Measurements from ENCODE around the gene PCGF1.

DNA sequence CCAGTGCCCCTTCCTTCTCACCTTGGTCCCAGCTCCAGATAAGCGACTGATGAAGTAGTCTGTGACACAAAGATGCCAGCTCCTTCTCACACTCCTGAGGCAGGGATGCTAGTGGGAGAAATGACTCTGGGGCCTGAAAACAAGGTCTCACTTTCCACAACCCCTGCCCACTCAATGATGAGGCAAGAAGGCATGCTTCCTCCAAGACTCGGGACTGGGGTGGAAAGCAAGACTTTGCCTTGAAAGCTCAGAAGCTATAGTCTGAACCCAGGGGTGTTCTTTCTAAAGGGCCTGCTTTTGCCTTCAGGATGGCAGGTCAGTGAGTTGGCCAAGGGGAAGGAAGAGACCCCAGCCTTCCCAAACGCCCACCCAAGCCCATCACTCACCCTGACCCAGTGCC lies 26.1 kb downstream of the PCGF1 start:
- TF ChIP-seq POLR2AphosphoS5 (IDR thresholded peaks at IDR 0.05; ENCODE audit: low read depth, low read length) (no peak), EZH2phosphoT487 (IDR thresholded peaks at IDR 0.05; ENCODE audit: borderline replicate concordance) (no peak), POLR2A (IDR thresholded peaks at IDR 0.05; ENCODE audit: borderline replicate concordance, extremely low read depth, insufficient read depth, insufficient read length) (no peak), FOSL1 (IDR thresholded peaks at IDR 0.05; ENCODE audit: low read depth) (no peak), SP1 (IDR thresholded peaks at IDR 0.05; ENCODE audit: low read depth) (no peak), RAD21 (IDR thresholded peaks at IDR 0.05; ENCODE audit: low read depth) (no peak), EZH2 (IDR thresholded peaks at IDR 0.05) (no peak), JUND (IDR thresholded peaks at IDR 0.05) (no peak)
- TF ChIP-seq, protein P1, sequence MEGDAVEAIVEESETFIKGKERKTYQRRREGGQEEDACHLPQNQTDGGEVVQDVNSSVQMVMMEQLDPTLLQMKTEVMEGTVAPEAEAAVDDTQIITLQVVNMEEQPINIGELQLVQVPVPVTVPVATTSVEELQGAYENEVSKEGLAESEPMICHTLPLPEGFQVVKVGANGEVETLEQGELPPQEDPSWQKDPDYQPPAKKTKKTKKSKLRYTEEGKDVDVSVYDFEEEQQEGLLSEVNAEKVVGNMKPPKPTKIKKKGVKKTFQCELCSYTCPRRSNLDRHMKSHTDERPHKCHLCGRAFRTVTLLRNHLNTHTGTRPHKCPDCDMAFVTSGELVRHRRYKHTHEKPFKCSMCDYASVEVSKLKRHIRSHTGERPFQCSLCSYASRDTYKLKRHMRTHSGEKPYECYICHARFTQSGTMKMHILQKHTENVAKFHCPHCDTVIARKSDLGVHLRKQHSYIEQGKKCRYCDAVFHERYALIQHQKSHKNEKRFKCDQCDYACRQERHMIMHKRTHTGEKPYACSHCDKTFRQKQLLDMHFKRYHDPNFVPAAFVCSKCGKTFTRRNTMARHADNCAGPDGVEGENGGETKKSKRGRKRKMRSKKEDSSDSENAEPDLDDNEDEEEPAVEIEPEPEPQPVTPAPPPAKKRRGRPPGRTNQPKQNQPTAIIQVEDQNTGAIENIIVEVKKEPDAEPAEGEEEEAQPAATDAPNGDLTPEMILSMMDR (IDR thresholded peaks at IDR 0.05 in 2 of 3, conservative IDR thresholded peaks at IDR 0.05 in 1 of 3; ENCODE audit: borderline replicate concordance in 1 of 3, insufficient read depth in 1 of 3, low read depth in 2 of 3, low read length in 2 of 3), result no peak
- TF ChIP-seq, protein P2, sequence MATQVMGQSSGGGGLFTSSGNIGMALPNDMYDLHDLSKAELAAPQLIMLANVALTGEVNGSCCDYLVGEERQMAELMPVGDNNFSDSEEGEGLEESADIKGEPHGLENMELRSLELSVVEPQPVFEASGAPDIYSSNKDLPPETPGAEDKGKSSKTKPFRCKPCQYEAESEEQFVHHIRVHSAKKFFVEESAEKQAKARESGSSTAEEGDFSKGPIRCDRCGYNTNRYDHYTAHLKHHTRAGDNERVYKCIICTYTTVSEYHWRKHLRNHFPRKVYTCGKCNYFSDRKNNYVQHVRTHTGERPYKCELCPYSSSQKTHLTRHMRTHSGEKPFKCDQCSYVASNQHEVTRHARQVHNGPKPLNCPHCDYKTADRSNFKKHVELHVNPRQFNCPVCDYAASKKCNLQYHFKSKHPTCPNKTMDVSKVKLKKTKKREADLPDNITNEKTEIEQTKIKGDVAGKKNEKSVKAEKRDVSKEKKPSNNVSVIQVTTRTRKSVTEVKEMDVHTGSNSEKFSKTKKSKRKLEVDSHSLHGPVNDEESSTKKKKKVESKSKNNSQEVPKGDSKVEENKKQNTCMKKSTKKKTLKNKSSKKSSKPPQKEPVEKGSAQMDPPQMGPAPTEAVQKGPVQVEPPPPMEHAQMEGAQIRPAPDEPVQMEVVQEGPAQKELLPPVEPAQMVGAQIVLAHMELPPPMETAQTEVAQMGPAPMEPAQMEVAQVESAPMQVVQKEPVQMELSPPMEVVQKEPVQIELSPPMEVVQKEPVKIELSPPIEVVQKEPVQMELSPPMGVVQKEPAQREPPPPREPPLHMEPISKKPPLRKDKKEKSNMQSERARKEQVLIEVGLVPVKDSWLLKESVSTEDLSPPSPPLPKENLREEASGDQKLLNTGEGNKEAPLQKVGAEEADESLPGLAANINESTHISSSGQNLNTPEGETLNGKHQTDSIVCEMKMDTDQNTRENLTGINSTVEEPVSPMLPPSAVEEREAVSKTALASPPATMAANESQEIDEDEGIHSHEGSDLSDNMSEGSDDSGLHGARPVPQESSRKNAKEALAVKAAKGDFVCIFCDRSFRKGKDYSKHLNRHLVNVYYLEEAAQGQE (IDR thresholded peaks at IDR 0.05; ENCODE audit: low read depth), result no peak
- TF ChIP-seq, protein P3, sequence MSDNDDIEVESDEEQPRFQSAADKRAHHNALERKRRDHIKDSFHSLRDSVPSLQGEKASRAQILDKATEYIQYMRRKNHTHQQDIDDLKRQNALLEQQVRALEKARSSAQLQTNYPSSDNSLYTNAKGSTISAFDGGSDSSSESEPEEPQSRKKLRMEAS (IDR thresholded peaks at IDR 0.05), result no peak
